Measurements from ENCODE around the gene FUS. TPM values are rescaled to one million over a fixed set of nuclear protein-coding genes. Genes with fewer than 3 reads are reported as not detected.

The FUS gene
- total and polyA plus RNA-seq, 2 of the 13 experiments (the other 11 are each of a cell fraction or from before 2014, with no cell fraction given) = 68.1 to 168 TPM

GRCh38 chr16:31201582-31202413 lies 21.9 kb downstream of the FUS start (continued):
- TF ChIP-seq CTCF (CRISPR knock-in tag; IDR thresholded peaks at IDR 0.05) (no peak), ZNF891 (CRISPR knock-in tag; IDR thresholded peaks at IDR 0.05) (peak; percentile 15; the same call in 1 of the 2 replicates), PPARG (CRISPR knock-in tag; conservative IDR thresholded peaks at IDR 0.05) (no peak), GABPA (IDR thresholded peaks at IDR 0.05; ENCODE audit: low read depth, low read length) (no peak), GABPA (CRISPR knock-in tag; IDR thresholded peaks at IDR 0.05; ENCODE audit: low read depth) (no peak; the same call in 1 of the 2 replicates), ZNF24 (IDR thresholded peaks at IDR 0.05) (no peak), SSRP1 (CRISPR knock-in tag; IDR thresholded peaks at IDR 0.05) (0 out of 2 replicates have a peak, but pooled peaks have one; percentile 47), IKZF1 (IDR thresholded peaks at IDR 0.05) (no peak), KLF15 (CRISPR knock-in tag; IDR thresholded peaks at IDR 0.05; ENCODE audit: borderline replicate concordance) (no peak), HNRNPL (IDR thresholded peaks at IDR 0.05; ENCODE audit: low read depth, low read length) (0 out of 2 replicates have a peak, but pooled peaks have one; percentile 21), CHD2 (IDR thresholded peaks at IDR 0.05; ENCODE audit: low read depth, low read length) (peak; percentile 83), ZNF761 (CRISPR knock-in tag; conservative IDR thresholded peaks at IDR 0.05) (peak; percentile 11; the same call in 1 of the 2 replicates), IRF2 (CRISPR knock-in tag; IDR thresholded peaks at IDR 0.05) (peak; percentile 2; the same call in 1 of the 2 replicates), FOXC1 (CRISPR knock-in tag; IDR thresholded peaks at IDR 0.05; ENCODE audit: borderline replicate concordance) (peak; percentile 44; the same call in 1 of the 2 replicates), NR2F2 (IDR thresholded peaks at IDR 0.05; ENCODE audit: borderline replicate concordance, low read depth) (no peak), ZFY (CRISPR knock-in tag; IDR thresholded peaks at IDR 0.05) (peak; percentile 70), STAT5B (CRISPR knock-in tag; IDR thresholded peaks at IDR 0.05) (no peak), YY1 (IDR thresholded peaks at IDR 0.05; ENCODE audit: insufficient read depth, insufficient replicate concordance, low read depth, low read length) (no peak), SRY (CRISPR knock-in tag; IDR thresholded peaks at IDR 0.05) (0 out of 2 replicates have a peak, but pooled peaks have one; percentile 39), GTF2F1 (IDR thresholded peaks at IDR 0.05; ENCODE audit: low read length) (no peak)
- TF ChIP-seq, protein P1, sequence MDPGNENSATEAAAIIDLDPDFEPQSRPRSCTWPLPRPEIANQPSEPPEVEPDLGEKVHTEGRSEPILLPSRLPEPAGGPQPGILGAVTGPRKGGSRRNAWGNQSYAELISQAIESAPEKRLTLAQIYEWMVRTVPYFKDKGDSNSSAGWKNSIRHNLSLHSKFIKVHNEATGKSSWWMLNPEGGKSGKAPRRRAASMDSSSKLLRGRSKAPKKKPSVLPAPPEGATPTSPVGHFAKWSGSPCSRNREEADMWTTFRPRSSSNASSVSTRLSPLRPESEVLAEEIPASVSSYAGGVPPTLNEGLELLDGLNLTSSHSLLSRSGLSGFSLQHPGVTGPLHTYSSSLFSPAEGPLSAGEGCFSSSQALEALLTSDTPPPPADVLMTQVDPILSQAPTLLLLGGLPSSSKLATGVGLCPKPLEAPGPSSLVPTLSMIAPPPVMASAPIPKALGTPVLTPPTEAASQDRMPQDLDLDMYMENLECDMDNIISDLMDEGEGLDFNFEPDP (CRISPR knock-in tag; conservative IDR thresholded peaks at IDR 0.05) = 0 out of 2 replicates have a peak, but pooled peaks have one; percentile 77
- TF ChIP-seq, protein P2, sequence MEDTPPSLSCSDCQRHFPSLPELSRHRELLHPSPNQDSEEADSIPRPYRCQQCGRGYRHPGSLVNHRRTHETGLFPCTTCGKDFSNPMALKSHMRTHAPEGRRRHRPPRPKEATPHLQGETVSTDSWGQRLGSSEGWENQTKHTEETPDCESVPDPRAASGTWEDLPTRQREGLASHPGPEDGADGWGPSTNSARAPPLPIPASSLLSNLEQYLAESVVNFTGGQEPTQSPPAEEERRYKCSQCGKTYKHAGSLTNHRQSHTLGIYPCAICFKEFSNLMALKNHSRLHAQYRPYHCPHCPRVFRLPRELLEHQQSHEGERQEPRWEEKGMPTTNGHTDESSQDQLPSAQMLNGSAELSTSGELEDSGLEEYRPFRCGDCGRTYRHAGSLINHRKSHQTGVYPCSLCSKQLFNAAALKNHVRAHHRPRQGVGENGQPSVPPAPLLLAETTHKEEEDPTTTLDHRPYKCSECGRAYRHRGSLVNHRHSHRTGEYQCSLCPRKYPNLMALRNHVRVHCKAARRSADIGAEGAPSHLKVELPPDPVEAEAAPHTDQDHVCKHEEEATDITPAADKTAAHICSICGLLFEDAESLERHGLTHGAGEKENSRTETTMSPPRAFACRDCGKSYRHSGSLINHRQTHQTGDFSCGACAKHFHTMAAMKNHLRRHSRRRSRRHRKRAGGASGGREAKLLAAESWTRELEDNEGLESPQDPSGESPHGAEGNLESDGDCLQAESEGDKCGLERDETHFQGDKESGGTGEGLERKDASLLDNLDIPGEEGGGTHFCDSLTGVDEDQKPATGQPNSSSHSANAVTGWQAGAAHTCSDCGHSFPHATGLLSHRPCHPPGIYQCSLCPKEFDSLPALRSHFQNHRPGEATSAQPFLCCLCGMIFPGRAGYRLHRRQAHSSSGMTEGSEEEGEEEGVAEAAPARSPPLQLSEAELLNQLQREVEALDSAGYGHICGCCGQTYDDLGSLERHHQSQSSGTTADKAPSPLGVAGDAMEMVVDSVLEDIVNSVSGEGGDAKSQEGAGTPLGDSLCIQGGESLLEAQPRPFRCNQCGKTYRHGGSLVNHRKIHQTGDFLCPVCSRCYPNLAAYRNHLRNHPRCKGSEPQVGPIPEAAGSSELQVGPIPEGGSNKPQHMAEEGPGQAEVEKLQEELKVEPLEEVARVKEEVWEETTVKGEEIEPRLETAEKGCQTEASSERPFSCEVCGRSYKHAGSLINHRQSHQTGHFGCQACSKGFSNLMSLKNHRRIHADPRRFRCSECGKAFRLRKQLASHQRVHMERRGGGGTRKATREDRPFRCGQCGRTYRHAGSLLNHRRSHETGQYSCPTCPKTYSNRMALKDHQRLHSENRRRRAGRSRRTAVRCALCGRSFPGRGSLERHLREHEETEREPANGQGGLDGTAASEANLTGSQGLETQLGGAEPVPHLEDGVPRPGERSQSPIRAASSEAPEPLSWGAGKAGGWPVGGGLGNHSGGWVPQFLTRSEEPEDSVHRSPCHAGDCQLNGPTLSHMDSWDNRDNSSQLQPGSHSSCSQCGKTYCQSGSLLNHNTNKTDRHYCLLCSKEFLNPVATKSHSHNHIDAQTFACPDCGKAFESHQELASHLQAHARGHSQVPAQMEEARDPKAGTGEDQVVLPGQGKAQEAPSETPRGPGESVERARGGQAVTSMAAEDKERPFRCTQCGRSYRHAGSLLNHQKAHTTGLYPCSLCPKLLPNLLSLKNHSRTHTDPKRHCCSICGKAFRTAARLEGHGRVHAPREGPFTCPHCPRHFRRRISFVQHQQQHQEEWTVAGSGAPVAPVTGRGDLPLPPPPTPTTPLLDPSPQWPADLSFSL (CRISPR knock-in tag; IDR thresholded peaks at IDR 0.05) = 0 out of 2 replicates have a peak, but pooled peaks have one; percentile 58

Measured in HepG2 (cell line).